OCI-LY1 (cell line): Measurements from ENCODE around the gene JAKMIP3.

Experiments
- CTCF ChIP-seq: fragments of 200-600 bp; sonication (generic), shearing (Covaris generic); IDR thresholded peaks from 2 replicates; pipeline ENCODE4 v1.5.1; 2017; ENCODE audit warnings: mild to moderate bottlenecking, antibody characterized with exemption, low read length, moderate library complexity, mixed read lengths
- EZH2 ChIP-seq: fragments of 200-600 bp; sonication (generic), shearing (Covaris generic); IDR thresholded peaks from 2 replicates; pipeline ENCODE4 v1.8.0; 2017; ENCODE audit warnings: borderline replicate concordance, mixed run types, mild to moderate bottlenecking, antibody characterized with exemption, low read length, moderate library complexity, mixed read lengths

GRCh38 chr10:132062116-132062515 lies 3.6 kb upstream of the JAKMIP3 start:
- TF ChIP-seq CTCF = no peak
- no peak for TF ChIP-seq EZH2
